GM12878 (cell line): ENCODE data around the gene IL1R2. TPM values are rescaled to one million over a fixed set of nuclear protein-coding genes. Genes with fewer than 3 reads are reported as not detected.

Experiments used
- ATAC-seq: fragments of 200-7000 bp; cut with Tn5 transposase; 3 replicates; pipeline ENCODE4 v1.9.1; 2020; ENCODE audit warnings: mild to moderate bottlenecking, moderate library complexity
- BruUV-seq: library from RNA; stranded (reverse); fragments of 400-500 nt; replicated peaks from 2 replicates; lab custom pipeline; 2021; lab: Mats Ljungman, UMichigan
- CTCF ChIA-PET: fragments of 300-600 bp; sonication (Branson Sonifier 250); formaldehyde crosslinking; extraction: SDS; loops from one replicate; lab custom pipeline; 2021; ENCODE audit warnings: inconsistent platforms; lab: Yijun Ruan, JAX
- POLR2A ChIA-PET: fragments of 350-600 bp; formaldehyde crosslinking; extraction: SDS; loops from one replicate; lab custom pipeline; 2021; ENCODE audit warnings: inconsistent platforms; lab: Charles Lee
- RAD21 ChIA-PET: fragments of 300-600 bp; sonication (Branson Sonifier 250); formaldehyde crosslinking; loops from one replicate; lab custom pipeline; 2023; ENCODE audit warnings: antibody characterized with exemption; ENCODE audit not compliant: unreplicated experiment; lab: Charles Lee
- SMC1A ChIA-PET: fragments of 300-600 bp; sonication (Branson Sonifier 250); formaldehyde crosslinking; loops from one replicate; lab custom pipeline; 2023; ENCODE audit not compliant: unreplicated experiment, uncharacterized antibody; lab: Charles Lee
- DNase-seq: peaks from one replicate; pipeline ENCODE4 v3.0.0-alpha.2; 2011; ENCODE audit warnings: low read depth, low spot score
- FAIRE-seq: peaks from 3 replicates; lab custom pipeline; 2011; peaks lifted over from hg19 to GRCh38; lab: Jason Lieb, UNC
- H2AFZ ChIP-seq: 2 replicates; pipeline ENCODE4 v1.6.0; 2011; ENCODE audit warnings: low read depth, low read length, control low read depth; ENCODE audit not compliant: control insufficient read depth
- H3K27ac ChIP-seq: 2 replicates; pipeline ENCODE4 v1.5.1; 2011; ENCODE audit warnings: control low read depth; ENCODE audit not compliant: control insufficient read depth, insufficient read depth
- H3K27me3 ChIP-seq, 2 experiments: replicated peaks in 1 of 2; 2 replicates each; pipeline versions ENCODE4 v1.6.0 to v1.6.1; 2011; ENCODE audit warnings: low read length in 1 of 2; ENCODE audit not compliant: control insufficient read depth in 2 of 2, insufficient read depth in 2 of 2
- H3K36me3 ChIP-seq, 2 experiments: 2 replicates each; pipeline ENCODE4 v1.5.1; 2011; ENCODE audit warnings: low read length in 1 of 2; ENCODE audit not compliant: control insufficient read depth in 2 of 2, insufficient read depth in 2 of 2
- H3K4me1 ChIP-seq: 2 replicates; pipeline ENCODE4 v1.6.1; 2011; ENCODE audit warnings: mild to moderate bottlenecking, low read length, moderate library complexity, mixed read lengths; ENCODE audit not compliant: control insufficient read depth, insufficient read depth
- H3K4me2 ChIP-seq: 2 replicates; pipeline ENCODE4 v1.6.0; 2011; ENCODE audit warnings: control low read depth; ENCODE audit not compliant: control insufficient read depth, insufficient read depth
- H3K4me3 ChIP-seq: fragments of 200-600 bp; sonication (generic); 2 replicates; pipeline ENCODE4 v1.5.1; 2016
- H3K79me2 ChIP-seq: 2 replicates; pipeline ENCODE4 v1.6.0; 2011; ENCODE audit warnings: low read length; ENCODE audit not compliant: control insufficient read depth, insufficient read depth
- H3K9ac ChIP-seq: 2 replicates; pipeline ENCODE4 v1.8.0; 2011; ENCODE audit warnings: low read length, control low read depth, mixed read lengths; ENCODE audit not compliant: control insufficient read depth, insufficient read depth
- H3K9me3 ChIP-seq: replicated peaks from 3 replicates; pipeline ENCODE4 v1.5.1; 2011; ENCODE audit warnings: mild to moderate bottlenecking, low read length; ENCODE audit not compliant: control insufficient read depth, insufficient read depth
- H4K20me1 ChIP-seq: 2 replicates; pipeline ENCODE4 v1.6.0; 2011; ENCODE audit not compliant: control insufficient read depth, insufficient read depth
- BMI1 ChIP-seq: fragments of 450-650 bp; IDR thresholded peaks from 2 replicates; pipeline ENCODE4 v1.6.1; 2016; ENCODE audit warnings: mild to moderate bottlenecking, moderate library complexity, borderline replicate concordance
- CBFB ChIP-seq: IDR thresholded peaks from 2 replicates; pipeline ENCODE4 v1.6.1; 2016; ENCODE audit warnings: antibody characterized with exemption, low read depth
- HDAC6 ChIP-seq: fragments of 200-600 bp; sonication (generic); IDR thresholded peaks from one replicate; pipeline ENCODE4 v1.8.0; 2017; ENCODE audit warnings: antibody characterized with exemption; ENCODE audit not compliant: unreplicated experiment
- IKZF1 ChIP-seq: fragments of 450-650 bp; conservative IDR thresholded peaks from 2 replicates; pipeline ENCODE4 v1.6.1; 2017; ENCODE audit warnings: antibody characterized with exemption, mild to moderate bottlenecking
- JUNB ChIP-seq: IDR thresholded peaks from 2 replicates; pipeline ENCODE4 v1.6.1; 2016; ENCODE audit warnings: antibody characterized with exemption, mild to moderate bottlenecking
- POLR2AphosphoS2 ChIP-seq: IDR thresholded peaks from 2 replicates; pipeline ENCODE4 v1.6.1; 2011; ENCODE audit warnings: low read depth, mild to moderate bottlenecking, low read length, improper control_type of control experiment, moderate library complexity
- POLR2AphosphoS5 ChIP-seq: IDR thresholded peaks from 2 replicates; pipeline ENCODE4 v1.6.1; 2011; ENCODE audit warnings: mild to moderate bottlenecking, low read length, inconsistent platforms
- RB1 ChIP-seq: fragments of 450-650 bp; formaldehyde crosslinking; IDR thresholded peaks from 2 replicates; pipeline ENCODE4 v1.6.1; 2017; ENCODE audit warnings: mild to moderate bottlenecking, borderline replicate concordance
- WGBS: methylation state at CpG from one replicate; pipeline ENCODE4 v1.1.6; 2016; ENCODE audit warnings: low lambda C conversion rate; ENCODE audit not compliant: insufficient replicate concordance, insufficient coverage; ENCODE audit errors: missing lambda C conversion rate; 5-methylcytosine and 5-hydroxymethylcytosine counted together
- in situ Hi-C: fragments of 300-500 bp; cut with MboI; formaldehyde crosslinking; loops from 9 replicates; pipeline ENCODE4 v1.14.3; 2018; ENCODE audit warnings: mixed read lengths
- intact Hi-C: fragments of 100-400 bp; cut with micrococcal nuclease; formaldehyde crosslinking; loops from one replicate; pipeline ENCODE4 v1.14.2; 2022; ENCODE audit not compliant: unreplicated experiment
- polyA plus RNA-seq, 11 experiments: library from polyadenylated mRNA; depleted of rRNA in 4 of 11; unstranded in 6 of 11; stranded (reverse) in 5 of 11; fragments of >200 nt; fragmentation: Nextera tagmentation in 4 of 11; fragmentation: Illumina TruSeq in 1 of 11; extraction: Ambion mirVana in 4 of 11; extraction: Trizol in 1 of 11; gene quantifications; 1 replicate in 1 of 11; 2 replicates in 10 of 11; pipeline versions ENCODE4 v1.2.1 to v1.2.3, GENCODE V29; 2011 to 2016; ENCODE audit warnings: inconsistent platforms in 2 of 11, missing spikeins in 2 of 11, low read depth in 1 of 11
- total RNA-seq, 4 experiments: library from RNA; depleted of rRNA in 3 of 4; stranded (reverse); fragments of >200 nt in 3 of 4; fragmentation: Illumina TruSeq in 1 of 4; extraction: Trizol in 1 of 4; gene quantifications; 2 replicates each; pipeline versions ENCODE4 v1.2.1 to v1.2.3, GENCODE V29; 2013 to 2021
- TF ChIP-seq, protein P1 (sequence below): IDR thresholded peaks from 2 replicates; pipeline ENCODE4 v1.6.1; 2012; ENCODE audit warnings: improper control_type of control experiment, low read depth, low read length; ENCODE audit not compliant: insufficient replicate concordance
- TF ChIP-seq, protein P2 (sequence below): fragments of 450-650 bp; IDR thresholded peaks from 2 replicates; pipeline ENCODE4 v1.6.1; 2017; ENCODE audit warnings: mild to moderate bottlenecking, moderate library complexity
- TF ChIP-seq, protein P3 (sequence below), 3 experiments: IDR thresholded peaks in 2 of 3; conservative IDR thresholded peaks in 1 of 3; 2 replicates each; pipeline ENCODE4 v1.5.1; 2011; ENCODE audit warnings: low read depth in 3 of 3, low read length in 3 of 3, mild to moderate bottlenecking in 3 of 3, control low read depth in 2 of 3, moderate library complexity in 2 of 3, inconsistent platforms in 1 of 3, mixed read lengths in 1 of 3; ENCODE audit not compliant: control insufficient read depth in 2 of 3, insufficient read depth in 1 of 3; ENCODE audit errors: extremely low read depth in 1 of 3

Gene IL1R2
- total and polyA plus RNA-seq, 10 of the 15 experiments (the other 5 are each of a cell fraction or from before 2014, with no cell fraction given), result 0.44 to 6.4 (median 0.62) TPM

DNA sequence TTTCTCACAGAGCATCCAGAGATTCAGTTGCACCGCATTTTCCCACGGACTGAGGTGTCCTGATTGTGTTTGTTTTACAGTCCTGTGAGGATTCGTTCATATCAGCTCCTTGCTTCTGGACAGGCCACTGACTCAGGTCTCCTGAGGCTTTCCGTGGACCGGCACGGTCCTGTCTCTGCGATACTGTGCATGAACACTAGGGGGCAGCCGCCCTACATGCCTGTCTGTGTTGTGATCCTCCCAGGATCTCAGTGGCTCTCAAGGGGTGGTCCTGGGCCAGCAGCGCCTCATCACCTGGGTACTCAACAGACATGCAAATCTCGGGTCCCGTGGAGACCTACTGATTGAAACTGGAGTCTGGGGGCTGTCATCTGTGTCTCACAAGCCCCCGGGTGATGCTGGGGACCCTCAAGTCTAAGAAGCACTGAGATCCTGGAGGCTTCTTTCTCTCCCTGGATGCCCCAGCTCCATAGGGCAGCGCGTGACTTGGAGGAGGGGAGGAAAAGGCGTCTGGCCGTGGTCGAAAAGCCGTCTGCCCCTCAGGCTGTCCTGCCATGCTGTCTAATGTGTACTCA, 28.9 kb downstream of the IL1R2 start:
- SMC1A ChIA-PET, result interaction anchor here (0.6 to 3.0 kb wide), 45 partner anchors 8 to 602 kb away, joined by 3 to 153 read pairs (median 5); no protein-coding TSS in a partner anchor
- in situ Hi-C loops, result loop anchor here (5.0 kb wide), 3 partner anchors 217 to 427 kb away; no protein-coding TSS in a partner anchor
- 7% methylated on average over 18 of the region's 18 CpGs for WGBS
- TF ChIP-seq JUNB (no peak), POLR2AphosphoS5 (no peak), POLR2AphosphoS2 (no peak), HDAC6 (no peak), CBFB (no peak), IKZF1 (peak; percentile 61), BMI1 (no peak), RB1 (0 out of 2 replicates have a peak, but pooled peaks have one; percentile 56)
- TF ChIP-seq, protein P1, sequence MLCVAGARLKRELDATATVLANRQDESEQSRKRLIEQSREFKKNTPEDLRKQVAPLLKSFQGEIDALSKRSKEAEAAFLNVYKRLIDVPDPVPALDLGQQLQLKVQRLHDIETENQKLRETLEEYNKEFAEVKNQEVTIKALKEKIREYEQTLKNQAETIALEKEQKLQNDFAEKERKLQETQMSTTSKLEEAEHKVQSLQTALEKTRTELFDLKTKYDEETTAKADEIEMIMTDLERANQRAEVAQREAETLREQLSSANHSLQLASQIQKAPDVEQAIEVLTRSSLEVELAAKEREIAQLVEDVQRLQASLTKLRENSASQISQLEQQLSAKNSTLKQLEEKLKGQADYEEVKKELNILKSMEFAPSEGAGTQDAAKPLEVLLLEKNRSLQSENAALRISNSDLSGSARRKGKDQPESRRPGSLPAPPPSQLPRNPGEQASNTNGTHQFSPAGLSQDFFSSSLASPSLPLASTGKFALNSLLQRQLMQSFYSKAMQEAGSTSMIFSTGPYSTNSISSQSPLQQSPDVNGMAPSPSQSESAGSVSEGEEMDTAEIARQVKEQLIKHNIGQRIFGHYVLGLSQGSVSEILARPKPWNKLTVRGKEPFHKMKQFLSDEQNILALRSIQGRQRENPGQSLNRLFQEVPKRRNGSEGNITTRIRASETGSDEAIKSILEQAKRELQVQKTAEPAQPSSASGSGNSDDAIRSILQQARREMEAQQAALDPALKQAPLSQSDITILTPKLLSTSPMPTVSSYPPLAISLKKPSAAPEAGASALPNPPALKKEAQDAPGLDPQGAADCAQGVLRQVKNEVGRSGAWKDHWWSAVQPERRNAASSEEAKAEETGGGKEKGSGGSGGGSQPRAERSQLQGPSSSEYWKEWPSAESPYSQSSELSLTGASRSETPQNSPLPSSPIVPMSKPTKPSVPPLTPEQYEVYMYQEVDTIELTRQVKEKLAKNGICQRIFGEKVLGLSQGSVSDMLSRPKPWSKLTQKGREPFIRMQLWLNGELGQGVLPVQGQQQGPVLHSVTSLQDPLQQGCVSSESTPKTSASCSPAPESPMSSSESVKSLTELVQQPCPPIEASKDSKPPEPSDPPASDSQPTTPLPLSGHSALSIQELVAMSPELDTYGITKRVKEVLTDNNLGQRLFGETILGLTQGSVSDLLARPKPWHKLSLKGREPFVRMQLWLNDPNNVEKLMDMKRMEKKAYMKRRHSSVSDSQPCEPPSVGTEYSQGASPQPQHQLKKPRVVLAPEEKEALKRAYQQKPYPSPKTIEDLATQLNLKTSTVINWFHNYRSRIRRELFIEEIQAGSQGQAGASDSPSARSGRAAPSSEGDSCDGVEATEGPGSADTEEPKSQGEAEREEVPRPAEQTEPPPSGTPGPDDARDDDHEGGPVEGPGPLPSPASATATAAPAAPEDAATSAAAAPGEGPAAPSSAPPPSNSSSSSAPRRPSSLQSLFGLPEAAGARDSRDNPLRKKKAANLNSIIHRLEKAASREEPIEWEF, result no peak
- TF ChIP-seq, protein P2, sequence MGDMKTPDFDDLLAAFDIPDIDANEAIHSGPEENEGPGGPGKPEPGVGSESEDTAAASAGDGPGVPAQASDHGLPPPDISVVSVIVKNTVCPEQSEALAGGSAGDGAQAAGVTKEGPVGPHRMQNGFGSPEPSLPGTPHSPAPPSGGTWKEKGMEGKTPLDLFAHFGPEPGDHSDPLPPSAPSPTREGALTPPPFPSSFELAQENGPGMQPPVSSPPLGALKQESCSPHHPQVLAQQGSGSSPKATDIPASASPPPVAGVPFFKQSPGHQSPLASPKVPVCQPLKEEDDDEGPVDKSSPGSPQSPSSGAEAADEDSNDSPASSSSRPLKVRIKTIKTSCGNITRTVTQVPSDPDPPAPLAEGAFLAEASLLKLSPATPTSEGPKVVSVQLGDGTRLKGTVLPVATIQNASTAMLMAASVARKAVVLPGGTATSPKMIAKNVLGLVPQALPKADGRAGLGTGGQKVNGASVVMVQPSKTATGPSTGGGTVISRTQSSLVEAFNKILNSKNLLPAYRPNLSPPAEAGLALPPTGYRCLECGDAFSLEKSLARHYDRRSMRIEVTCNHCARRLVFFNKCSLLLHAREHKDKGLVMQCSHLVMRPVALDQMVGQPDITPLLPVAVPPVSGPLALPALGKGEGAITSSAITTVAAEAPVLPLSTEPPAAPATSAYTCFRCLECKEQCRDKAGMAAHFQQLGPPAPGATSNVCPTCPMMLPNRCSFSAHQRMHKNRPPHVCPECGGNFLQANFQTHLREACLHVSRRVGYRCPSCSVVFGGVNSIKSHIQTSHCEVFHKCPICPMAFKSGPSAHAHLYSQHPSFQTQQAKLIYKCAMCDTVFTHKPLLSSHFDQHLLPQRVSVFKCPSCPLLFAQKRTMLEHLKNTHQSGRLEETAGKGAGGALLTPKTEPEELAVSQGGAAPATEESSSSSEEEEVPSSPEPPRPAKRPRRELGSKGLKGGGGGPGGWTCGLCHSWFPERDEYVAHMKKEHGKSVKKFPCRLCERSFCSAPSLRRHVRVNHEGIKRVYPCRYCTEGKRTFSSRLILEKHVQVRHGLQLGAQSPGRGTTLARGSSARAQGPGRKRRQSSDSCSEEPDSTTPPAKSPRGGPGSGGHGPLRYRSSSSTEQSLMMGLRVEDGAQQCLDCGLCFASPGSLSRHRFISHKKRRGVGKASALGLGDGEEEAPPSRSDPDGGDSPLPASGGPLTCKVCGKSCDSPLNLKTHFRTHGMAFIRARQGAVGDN, result peak; percentile 56; the same call in 1 of the 2 replicates
- TF ChIP-seq, protein P3, sequence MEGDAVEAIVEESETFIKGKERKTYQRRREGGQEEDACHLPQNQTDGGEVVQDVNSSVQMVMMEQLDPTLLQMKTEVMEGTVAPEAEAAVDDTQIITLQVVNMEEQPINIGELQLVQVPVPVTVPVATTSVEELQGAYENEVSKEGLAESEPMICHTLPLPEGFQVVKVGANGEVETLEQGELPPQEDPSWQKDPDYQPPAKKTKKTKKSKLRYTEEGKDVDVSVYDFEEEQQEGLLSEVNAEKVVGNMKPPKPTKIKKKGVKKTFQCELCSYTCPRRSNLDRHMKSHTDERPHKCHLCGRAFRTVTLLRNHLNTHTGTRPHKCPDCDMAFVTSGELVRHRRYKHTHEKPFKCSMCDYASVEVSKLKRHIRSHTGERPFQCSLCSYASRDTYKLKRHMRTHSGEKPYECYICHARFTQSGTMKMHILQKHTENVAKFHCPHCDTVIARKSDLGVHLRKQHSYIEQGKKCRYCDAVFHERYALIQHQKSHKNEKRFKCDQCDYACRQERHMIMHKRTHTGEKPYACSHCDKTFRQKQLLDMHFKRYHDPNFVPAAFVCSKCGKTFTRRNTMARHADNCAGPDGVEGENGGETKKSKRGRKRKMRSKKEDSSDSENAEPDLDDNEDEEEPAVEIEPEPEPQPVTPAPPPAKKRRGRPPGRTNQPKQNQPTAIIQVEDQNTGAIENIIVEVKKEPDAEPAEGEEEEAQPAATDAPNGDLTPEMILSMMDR (IDR thresholded peaks at IDR 0.05 in 2 of 3, conservative IDR thresholded peaks at IDR 0.05 in 1 of 3; ENCODE audit: control insufficient read depth in 2 of 3, extremely low read depth in 1 of 3, insufficient read depth in 1 of 3, low read depth in 3 of 3, low read length in 3 of 3), result peak; percentile 93 to 98 (median 97); a peak in 5 of 6 replicates

More for the DNA sequence above, 28.9 kb downstream of the IL1R2 start:
- ChIA-PET RAD21 (interaction anchor here (0.6 to 2.6 kb wide), 28 partner anchors 13 to 679 kb away, joined by 3 to 109 read pairs (median 5); no protein-coding TSS in a partner anchor), POLR2A (interaction anchor here (0.6 to 1.9 kb wide), 6 partner anchors 13 to 396 kb away, joined by 3 to 9 read pairs (median 4); no protein-coding TSS in a partner anchor), CTCF (interaction anchor here (0.6 to 15.7 kb wide), 50 partner anchors 9 to 602 kb away, joined by 3 to 370 read pairs (median 4); partner anchors contain the start of gene SLC9A4)
- no peaks in the 10 kb centered on the region for H3K36me3 ChIP-seq
- no peak overlapping the region for H3K4me3 ChIP-seq
- no peak overlapping the region for H3K9ac ChIP-seq
- no peak overlapping the region for H3K4me2 ChIP-seq
- H3K27me3 ChIP-seq, result no peaks in the 10 kb centered on the region
- H2AFZ ChIP-seq, result no peak overlapping the region
- no TSS peak for BruUV-seq
- H3K79me2 ChIP-seq, result no peaks in the 10 kb centered on the region
- H4K20me1 ChIP-seq, result no peaks in the 10 kb centered on the region
- intact Hi-C loops, result loop anchor here (1.0 to 5.0 kb wide), 6 partner anchors 64 to 428 kb away; no protein-coding TSS in a partner anchor
- no peaks in the 10 kb centered on the region; the same call in 2 of the 3 replicates for H3K9me3 ChIP-seq
- ATAC-seq, result peak; percentile 80
- peak; percentile 71 for FAIRE-seq
- no peak for DNase-seq
- H3K4me1 ChIP-seq, result peaks cover 7% of the 10 kb centered on the region
- no peak overlapping the region for H3K27ac ChIP-seq
